GM18505 (cell line): ENCODE measurements around the gene COL18A1.
"Not testable (repeated sequence)": the region's sequence is repeated elsewhere in the genome, so short reads cannot be mapped to it uniquely, and the experiment has no call there.

Experiments used
- ATAC-seq: cut with Tn5 transposase; IDR thresholded peaks from one replicate; pipeline ENCODE4 v1.9.1; 2021; ENCODE audit not compliant: unreplicated experiment
- POLR2A ChIP-seq: IDR thresholded peaks from 4 replicates; pipeline ENCODE4 v1.6.1; 2011; ENCODE audit warnings: borderline replicate concordance; ENCODE audit not compliant: insufficient read depth, insufficient read length; ENCODE audit errors: extremely low read depth

The COL18A1 gene

DNA sequence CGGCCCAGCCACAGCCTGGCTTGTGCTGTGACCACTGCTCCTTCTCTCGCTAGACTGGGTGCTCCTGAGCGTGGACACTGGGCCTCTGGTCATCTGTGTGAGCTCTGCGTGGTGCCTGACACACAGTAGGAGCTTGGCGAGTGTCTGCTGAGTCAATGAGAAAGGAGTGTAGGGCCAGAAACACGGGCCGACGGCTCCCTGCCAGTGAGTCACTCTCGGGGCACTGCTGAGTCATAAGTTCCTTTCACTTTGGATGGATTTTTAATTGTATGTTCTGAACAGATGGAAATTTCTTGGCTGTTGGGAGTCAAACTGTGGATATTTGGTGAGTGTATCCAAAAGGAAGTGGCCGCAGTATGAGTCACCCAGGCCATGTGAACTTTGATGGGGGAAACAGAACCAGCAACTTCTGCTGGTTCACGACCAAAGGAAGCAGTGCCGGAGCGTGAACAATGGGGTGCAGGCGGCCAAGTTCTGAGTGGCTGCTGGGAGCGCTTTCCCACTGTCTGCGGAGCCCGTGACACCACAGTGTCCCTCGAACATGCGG is 41.0 kb upstream of the COL18A1 start:
- no peak for TF ChIP-seq POLR2A
- no peak for ATAC-seq

DNA sequence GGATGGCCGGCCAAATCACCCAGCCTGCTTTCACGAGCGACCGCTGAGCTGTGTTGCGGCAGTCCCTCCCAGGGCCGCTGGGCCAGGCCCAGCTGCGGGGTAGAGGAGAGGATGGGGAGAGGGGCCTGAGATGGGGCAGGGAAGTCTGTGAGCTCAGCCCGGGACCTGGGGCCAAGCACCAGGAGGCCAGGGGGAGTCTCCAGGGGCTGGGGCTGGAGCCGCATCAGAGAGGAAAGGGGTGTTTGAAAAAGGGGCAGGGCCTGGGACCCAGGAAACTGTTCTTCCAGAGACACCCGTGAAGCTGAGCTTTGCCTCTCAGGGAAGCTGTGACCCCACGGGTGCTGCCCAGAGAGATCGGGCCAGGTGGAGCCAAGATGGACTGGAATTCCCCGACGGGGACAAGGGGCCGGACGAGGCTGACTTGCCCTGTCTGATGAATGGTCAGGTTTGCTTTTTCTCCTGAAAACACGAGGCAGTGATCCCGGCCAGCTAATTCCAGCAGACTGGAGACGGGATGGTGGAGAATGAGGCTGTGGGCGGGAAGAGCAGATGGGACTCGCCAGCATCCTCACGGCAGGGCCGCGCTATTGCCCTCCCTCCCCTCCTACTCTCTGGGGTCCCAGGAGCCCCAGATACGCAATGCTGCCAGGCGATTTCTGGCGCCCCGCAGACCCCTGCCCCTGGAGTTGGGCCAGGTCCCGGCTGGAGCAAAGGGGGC is 40.3 kb upstream of the COL18A1 start:
- no peak for ATAC-seq
- no peak for TF ChIP-seq POLR2A

DNA sequence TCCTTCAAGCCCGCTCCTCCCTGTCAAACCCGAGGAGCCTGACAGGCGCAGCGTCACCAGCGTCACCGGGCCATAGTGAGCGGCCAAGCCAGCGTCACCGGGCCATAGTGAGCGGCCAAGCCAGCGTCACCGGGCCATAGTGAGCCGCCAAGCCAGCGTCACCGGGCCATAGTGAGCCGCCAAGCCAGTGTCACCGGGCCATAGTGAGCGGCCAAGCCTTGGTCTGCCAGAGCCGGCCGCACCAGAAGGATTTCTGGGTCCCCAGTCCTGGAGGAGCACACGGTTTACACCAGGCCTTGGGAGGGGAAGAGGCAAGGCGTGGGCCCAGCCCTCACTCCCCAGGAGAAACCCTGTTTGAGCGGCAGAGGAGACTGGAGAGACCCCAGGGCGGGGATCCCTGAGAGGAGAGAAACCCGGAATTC is 39.8 kb upstream of the COL18A1 start:
- TF ChIP-seq POLR2A = no peak
- ATAC-seq = no peak

DNA sequence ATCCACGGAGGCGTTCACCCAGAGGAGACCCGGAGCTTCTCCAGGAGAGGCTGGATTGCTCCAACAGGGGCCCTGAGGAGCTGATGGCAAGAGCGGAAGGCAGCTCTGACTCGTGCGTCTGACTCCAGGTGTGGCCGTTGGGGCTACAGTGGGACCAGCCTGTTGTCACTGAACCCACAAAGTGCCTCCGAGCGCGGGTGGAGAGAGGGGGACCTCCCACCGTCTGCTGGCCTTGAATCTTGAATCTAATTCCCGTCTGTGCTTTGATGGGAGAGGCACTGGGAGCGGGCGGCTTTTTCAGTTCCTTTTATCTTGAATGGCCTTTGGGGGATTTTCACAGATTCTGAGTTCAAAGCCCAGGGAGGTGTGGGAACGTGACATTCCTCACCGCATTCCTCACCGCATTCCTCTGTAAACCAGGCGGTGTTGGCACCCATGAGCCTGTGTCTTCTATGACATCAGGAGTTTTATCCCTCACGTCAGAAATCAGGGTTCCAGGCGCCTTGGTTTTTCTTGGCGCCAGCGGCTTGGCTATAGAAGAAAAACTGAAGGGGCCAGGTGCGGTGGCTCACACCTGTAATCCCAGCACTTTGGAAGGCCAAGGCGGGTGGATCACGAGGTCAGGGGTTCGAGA is 39.2 kb upstream of the COL18A1 start:
- ATAC-seq = no peak
- no peak for TF ChIP-seq POLR2A

DNA sequence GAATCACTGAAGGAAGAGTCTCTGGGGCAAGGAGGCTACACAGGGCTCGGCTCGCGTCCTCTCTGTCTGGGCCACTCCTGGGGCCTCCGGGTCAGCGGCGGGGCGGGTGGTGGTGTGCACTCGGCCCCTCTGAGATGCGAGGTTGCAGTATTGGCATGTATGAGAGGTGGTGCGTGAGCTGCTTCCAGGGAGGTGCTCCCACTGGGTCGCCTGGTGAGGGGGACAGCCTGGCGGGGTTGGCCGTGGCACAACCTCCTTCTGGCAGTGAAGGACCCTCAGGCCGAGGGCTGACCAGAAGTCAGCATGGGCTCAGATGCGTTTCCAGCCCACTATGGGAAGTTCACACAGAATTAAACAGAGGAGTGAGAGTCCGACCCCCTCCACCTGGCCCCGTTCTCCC is 38.5 kb upstream of the COL18A1 start:
- ATAC-seq = no peak

DNA sequence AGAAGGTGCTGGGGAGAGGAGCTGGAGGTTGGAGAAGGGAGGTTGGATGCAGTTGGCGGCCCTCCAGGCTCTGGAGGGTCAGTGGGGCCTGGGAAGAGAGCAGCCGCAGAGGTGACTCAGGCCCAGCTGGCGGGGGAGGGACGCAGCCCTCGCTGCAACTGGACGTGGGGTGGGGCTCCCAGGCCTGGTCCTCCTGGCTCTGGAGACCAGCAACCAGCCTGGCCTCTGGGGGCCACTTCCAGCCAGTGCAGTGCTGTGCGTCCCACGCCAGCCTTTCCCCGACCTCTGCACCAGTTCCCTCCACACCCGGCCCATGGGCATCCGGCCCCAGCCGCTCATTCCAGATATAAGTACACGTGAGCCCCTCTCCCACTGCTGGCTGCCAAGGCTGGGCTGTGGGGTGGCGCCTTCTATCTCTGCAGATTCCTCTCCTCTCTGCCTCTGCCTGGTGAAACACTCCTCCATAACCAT is 38.0 kb upstream of the COL18A1 start:
- TF ChIP-seq POLR2A = no peak
- ATAC-seq = no peak

More for the DNA sequence above, 38.5 kb upstream of the COL18A1 start:
- no peak for TF ChIP-seq POLR2A

DNA sequence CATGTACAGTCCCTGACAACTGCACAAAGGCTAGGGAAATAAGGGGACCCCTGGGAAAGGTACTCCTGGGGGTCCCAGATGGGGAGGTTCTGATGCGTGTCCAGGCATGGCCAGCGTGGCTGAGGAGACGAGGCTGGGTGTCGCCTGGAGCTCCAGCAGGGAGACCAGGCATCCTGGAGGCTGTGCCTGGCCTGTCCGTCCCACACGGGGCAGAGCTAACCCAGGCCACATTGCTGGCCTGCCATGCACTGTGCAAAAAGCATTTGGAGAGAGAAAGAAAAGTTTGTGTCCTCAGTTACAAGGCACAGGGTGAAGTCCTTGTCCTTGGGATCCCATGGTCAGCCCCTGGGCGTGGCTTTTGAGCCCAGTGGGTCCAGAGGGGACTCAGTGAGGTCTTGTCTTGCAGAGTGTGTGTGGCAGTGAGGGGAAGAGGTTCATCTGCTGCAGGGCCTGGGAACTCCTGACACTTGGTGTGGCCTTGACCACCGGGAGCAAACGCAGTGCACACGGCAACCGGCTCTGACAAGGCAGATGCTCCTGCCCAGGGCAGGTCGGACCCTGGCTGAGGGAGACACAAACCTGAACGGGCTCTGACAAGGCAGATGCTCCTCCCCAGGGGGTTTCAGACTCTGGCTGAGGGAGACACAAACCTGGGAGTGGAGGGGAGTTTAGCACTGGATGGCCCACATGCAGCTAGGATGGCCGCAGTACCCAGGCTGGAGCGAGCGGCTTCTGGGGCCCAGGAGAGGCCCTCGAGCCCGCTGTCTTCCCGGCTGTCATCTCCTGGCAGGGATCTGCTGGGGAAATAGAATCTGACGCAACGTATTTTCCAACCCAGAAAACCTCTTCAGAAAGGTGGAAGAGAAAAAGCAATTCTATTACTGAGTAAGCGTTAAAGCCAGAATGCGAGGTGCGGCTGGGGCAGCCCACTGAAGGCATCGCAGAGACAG is 37.3 kb upstream of the COL18A1 start:
- ATAC-seq = no peak
- no peak for TF ChIP-seq POLR2A

DNA sequence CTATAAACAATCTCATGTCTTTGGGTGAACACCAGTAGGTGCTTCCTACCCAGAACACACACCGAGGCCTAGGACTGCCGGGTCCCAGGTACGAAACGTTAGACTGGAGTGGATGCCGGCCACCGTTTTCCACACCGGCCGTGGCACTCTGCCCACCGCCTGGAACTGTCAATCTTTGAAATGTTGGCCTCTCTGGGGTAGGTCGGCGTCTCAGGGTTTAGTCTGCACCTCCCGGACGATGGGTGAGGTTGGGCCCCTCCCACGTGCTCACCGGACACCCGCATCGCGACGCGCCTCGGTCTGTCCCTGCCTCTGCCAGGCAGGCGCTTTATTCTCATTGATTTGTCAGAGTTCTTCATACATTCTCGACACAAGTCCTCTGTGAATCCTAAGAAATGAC is 35.9 kb upstream of the COL18A1 start:
- not testable (repeated sequence) for ATAC-seq

DNA sequence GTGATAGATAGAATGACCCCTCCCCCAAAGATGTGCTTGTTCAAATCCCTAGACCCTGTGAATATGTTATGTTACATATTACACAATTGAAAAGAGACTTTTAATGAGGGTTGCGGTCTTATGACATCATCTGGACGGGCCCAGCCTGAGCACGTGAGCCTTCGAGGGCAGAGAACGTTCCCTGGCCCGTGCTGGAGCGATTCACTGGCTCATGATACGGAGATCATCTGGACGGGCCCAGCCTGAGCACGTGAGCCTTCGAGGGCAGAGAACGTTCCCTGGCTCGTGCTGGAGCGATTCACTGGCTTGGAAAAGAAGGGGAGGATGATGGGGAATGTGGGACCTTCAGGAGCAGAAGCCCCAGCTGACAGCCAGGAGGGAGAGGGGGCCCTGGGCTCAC is 34.4 kb upstream of the COL18A1 start:
- ATAC-seq = no peak

DNA sequence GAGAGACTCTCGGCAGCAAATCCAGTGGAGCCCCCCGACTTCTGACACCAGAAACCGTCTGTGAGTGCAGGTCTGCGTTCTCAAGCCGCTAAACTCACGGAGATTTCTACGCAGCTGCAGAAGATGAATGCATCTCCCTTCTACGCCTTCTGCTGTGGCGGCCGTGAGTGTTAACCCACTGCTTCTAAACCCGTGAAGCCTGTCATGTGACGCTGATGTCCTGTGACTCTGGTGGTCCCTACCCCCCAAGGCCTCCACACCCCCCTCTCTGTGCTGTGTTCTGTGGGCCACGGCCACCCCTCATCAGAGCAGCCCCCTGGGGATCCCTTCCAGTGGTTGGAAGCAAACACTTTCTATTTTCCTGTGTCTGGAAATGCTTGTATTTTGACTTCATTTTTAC is 33.9 kb upstream of the COL18A1 start:
- no peak for TF ChIP-seq POLR2A

More for the DNA sequence above, 34.4 kb upstream of the COL18A1 start:
- no peak for TF ChIP-seq POLR2A

DNA sequence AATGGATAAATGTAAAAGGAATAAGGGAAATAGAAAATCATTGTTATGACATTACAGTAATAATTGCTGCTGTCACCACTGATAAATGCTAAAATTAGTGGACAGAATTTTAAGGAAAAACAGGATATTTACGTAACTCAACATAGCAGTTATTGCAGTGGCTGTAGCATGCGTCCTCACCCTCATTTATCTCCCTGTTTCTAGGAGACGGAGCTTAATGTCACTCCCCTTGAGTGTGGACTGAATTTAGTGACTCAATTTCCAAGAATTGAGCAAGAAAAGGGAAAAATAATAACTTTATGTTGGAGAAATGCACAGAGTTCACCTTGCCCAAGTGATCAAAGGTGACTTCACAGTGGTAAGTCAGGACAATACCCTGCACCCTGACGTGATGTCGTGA is 33.3 kb upstream of the COL18A1 start:
- no peak for TF ChIP-seq POLR2A
- ATAC-seq = no peak

More for the DNA sequence above, 33.9 kb upstream of the COL18A1 start:
- ATAC-seq = no peak

DNA sequence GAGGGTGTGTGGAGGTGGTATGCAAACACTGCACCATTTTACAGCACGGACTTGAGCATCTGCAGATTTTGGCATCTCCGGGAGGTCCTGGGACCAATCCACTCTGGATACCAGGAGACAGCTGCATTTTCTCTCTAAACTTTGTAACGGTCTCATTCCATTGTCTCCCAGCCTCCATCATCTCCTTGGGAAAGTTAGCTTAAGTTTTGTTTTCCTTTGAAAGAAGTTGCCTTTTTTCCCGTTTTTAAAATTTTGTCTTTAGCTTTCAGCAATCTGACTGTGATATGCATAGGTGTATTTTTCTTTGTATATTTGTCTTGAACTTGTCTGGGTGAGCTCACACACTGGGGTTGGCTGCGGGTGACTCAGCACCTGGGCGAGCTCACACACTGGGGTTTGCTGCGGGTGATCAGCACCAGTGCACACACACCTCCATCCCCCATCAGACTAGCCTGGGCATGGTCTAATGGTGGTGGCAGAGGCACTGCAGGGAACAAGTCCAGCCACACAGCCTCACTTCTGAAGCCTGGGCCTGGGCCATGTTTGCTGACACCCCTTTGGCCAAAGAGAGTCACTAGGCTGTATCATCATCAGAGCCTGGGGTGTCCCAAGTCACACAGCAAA is 32.1 kb upstream of the COL18A1 start:
- ATAC-seq = no peak

More for the DNA sequence above, 32.1 kb upstream of the COL18A1 start:
- no peak for TF ChIP-seq POLR2A
